Stimulated activated CD8-positive, alpha-beta memory T cell treated with anti-CD3 and anti-CD28 coated beads, Interleukin-12 subunit alpha, Interleukin-12 subunit beta, amount 100 ng/mL, for 24 hours (primary cell): ENCODE results near the gene DRICH1.
"Not testable (repeated sequence)": the region's sequence is repeated elsewhere in the genome, so short reads cannot be mapped to it uniquely, and the experiment has no call there.

Experiments used
- DNase-seq: peaks from one replicate; pipeline ENCODE4 v3.0.0-alpha.2; 2020; ENCODE audit errors: extremely low read depth

DRICH1 gene

GRCh38 chr22:23649071-23649501, 17.0 kb upstream of the DRICH1 start:
- DNase-seq = no peak

DNA sequence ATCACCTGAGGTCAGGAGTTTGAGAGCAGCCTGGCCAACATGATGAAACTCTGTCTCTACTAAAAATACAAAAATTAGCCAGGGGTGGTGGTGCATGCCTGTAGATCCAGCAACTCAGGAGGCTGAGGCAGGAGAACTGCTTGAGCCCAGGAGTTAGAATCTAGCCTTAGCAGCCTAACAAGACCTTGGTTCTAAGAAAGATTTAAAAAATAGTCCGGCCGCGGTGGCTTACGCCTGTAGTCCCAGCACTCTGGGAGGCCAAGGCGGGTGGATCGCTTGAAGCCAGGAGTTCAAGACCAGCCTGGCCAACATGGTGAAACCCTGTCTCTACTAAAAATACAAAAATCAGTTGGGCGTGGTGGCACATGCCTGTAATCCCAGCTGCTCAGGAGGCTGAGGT, 14.4 kb upstream of the DRICH1 start:
- DNase-seq = not testable (repeated sequence)

GRCh38 chr22:23640206-23640605, 8.1 kb upstream of the DRICH1 start:
- not testable (repeated sequence) for DNase-seq

DNA sequence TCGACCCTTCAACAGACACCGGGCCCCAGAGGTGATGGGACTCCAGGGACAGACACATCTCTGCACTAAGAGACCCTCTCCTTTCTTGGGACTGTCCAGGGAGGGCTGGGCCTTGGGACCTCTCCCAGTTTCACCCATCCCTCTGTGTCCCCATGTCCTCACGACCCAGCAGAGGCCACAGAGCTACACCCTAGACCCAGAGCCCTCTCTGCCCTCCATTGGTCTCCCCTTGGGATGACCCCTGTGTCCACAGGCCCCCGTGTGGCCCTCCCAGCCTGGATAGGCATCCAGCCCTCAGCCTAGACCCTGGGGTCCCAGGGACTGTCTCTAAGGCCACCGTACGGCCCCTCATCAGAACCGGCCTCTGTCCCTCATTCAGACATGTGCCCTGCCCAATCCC, 7.5 kb upstream of the DRICH1 start:
- no peak for DNase-seq

- no peak for DNase-seq
Observed at GRCh38 chr22:23638611-23639010, 6.5 kb upstream of the DRICH1 start.

- DNase-seq = not testable (repeated sequence)
Observed at GRCh38 chr22:23635291-23635690, 3.2 kb upstream of the DRICH1 start.

DNA sequence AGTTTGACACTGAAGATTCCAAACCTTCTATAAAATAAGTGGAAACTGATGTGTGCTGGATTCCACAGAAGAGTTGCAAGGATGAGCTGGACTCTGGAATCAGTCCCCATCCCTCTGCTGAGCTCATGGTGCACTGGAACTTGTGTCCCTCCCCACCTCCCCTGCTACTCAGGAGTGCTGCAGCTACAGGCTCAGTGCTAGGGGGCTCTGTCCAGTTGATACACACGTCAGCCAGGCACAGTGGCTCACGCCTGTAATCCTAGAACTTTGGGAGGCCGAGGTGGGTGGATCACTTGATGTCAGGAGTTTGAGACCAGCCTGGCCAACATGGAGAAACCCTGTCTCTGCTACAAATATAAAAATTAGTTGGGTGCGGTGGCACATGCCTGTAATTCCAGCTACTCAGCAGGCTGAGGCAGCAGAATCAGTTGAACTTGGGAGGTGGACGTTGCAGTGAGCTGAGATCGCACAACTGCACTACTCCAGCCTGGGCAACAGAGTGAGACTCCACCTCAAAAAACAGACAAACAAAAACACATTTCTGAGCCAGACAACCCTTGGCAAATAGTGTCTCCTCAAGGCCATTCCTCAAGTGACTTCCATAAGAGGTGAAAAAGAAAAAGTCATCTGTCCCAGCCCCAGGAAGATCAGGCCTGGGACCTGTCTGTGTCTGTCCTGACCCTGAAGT, 3.9 kb downstream of the DRICH1 start:
- DNase-seq = not testable (repeated sequence)

DNA sequence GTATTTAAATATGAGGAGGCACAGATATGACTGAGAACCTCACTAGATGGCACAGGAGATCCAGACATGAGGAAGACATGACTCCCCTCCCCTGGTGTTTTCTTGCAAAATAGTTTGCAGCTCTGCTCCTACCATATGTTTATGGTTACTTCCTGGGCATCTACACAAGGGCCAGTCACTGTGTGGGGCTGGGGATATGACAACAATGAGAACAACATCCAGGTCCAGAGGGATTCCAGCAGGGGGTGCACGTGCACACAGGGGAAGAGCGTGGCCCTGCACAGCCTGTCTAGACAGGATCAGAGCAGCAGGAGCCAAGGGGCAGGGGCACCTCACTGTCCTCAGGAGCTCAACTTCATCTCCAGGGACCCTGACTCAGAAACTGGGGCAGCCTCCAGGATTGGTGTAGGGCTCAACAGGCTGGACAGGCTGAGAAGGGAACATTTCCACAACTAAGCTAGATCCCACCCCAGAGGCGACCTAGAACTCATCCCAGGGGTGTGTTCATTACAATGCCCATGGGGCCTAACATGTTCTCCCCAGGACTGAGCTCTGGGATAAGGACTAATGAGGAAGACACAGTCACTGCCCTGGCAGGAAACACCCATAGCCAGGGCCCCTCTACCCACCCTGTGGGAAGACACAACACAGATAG, 4.6 kb downstream of the DRICH1 start:
- not testable (repeated sequence) for DNase-seq

- no peak for DNase-seq
Observed at GRCh38 chr22:23626286-23626975, 5.7 kb downstream of the DRICH1 start.

- no peak for DNase-seq
Observed at GRCh38 chr22:23622634-23623033, 9.5 kb downstream of the DRICH1 start.

GRCh38 chr22:23621916-23622315, 10.2 kb downstream of the DRICH1 start:
- DNase-seq = not testable (repeated sequence)

GRCh38 chr22:23621082-23621780, 10.9 kb downstream of the DRICH1 start:
- no peak for DNase-seq

GRCh38 chr22:23613193-23613972, 18.7 kb downstream of the DRICH1 start:
- DNase-seq = no peak

GRCh38 chr22:23609983-23610781, 21.9 kb downstream of the DRICH1 start:
- DNase-seq = no peak

DNA sequence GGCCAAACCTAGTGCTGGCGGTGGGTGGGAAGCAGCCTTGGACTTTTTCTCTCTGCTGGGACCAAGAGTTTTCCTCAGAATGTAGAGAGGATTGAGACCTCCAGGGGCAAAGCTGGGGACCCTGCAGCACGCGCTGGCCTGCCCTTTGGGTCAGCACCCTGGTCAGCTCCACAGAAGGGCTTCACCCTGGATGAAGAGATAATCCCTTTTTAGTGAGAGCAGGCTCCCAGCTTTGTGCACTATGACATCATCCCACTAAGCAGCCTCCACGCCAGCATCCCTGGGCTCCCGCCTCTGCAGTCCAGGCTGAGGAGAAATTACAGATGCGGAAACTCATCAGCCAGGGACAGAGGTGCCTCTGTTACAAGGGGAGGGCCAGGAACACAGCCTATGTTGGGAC, 23.5 kb downstream of the DRICH1 start:
- no peak for DNase-seq

GRCh38 chr22:23606204-23607131, 25.7 kb downstream of the DRICH1 start:
- DNase-seq = no peak

DNA sequence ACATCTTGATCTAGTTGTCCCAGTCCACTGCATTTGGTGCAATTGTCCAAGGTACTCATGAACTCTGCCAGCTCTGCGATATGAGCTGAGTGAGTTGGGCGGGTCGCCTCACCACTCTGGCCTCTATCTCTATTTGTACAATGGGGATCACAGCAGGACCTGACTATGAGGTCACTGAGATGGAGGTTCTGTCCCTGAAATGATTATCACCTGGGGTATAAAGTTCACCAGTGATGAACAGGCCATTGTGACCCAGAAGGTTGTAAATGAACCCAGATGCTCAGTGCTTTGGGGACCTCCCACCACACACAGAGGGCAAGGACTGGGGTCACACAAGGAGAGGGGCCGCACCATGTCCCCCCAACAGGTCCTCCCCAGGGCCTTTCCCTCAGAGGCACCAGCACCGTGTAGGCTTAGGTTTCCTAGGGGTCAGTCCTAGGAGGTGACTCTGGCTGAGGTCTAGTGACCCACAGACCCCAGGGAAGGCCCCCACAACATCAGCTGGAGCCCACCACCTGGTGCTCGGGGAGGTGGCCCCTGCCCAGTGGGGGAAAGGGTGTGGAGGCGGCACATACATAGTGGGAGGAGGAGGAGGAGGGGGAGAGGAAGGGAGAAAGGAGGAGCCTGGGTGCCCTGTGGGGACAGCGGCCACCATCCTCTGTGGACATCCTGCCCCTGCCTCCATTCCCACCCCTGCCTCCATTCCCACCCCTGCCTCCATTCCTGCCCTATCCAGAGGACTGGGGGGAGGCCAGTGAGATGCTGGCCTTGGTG, 27.0 kb downstream of the DRICH1 start:
- DNase-seq = no peak

DNA sequence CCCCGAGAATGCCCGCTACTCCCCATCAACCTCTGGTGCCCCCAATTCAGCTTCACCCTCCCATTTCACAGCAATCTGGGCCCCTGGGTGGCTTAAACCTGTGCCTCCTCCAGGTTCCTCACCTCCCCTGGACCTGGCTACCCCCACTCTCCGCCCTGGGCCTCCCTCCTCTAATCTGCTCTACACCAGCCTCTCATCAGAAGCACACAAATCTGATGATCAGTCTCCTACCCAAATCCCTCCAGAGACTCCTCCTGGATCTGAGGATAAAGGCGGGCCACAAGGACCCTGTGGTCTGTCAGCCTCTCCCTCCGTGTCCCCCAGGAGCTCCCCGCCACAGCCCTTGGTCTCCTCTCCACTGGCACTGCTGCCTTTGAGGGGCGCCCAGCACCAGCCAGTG, 28.9 kb downstream of the DRICH1 start:
- no peak for DNase-seq
